Spinal cord (tissue), 10 donors: ENCODE results near the gene PHKA1. TPM values are rescaled to one million over a fixed set of nuclear protein-coding genes. Genes with fewer than 3 reads are reported as not detected.
"Not testable (repeated sequence)": the region's sequence is repeated elsewhere in the genome, so short reads cannot be mapped to it uniquely, and the experiment has no call there.

ENCODE experiments used
- DNase-seq, 6 donors: peaks; one replicate each; pipeline versions ENCODE4 v3.0.0 to v3.0.0-alpha.2; 2013 to 2015; ENCODE audit warnings: low spot score in 6 of 6, low read depth in 4 of 6
- H3K27ac ChIP-seq: one replicate; pipeline ENCODE4 v1.5.1; 2013; ENCODE audit warnings: low read depth, low read length, control low read depth
- H3K27me3 ChIP-seq: one replicate; pipeline ENCODE4 v1.6.1; 2013; ENCODE audit warnings: low read length; ENCODE audit not compliant: control insufficient read depth, insufficient read depth
- H3K36me3 ChIP-seq: one replicate; pipeline ENCODE4 v1.6.1; 2013; ENCODE audit warnings: low read length; ENCODE audit not compliant: control insufficient read depth, insufficient read depth
- H3K4me1 ChIP-seq: one replicate; pipeline ENCODE4 v1.6.1; 2013; ENCODE audit warnings: low read length; ENCODE audit not compliant: control insufficient read depth, insufficient read depth
- H3K4me3 ChIP-seq: one replicate; pipeline ENCODE4 v1.5.1; 2013; ENCODE audit warnings: low read depth, low read length, control low read depth
- H3K9me3 ChIP-seq: one replicate; pipeline ENCODE4 v1.6.1; 2013; ENCODE audit warnings: low read length; ENCODE audit not compliant: control insufficient read depth, insufficient read depth
- WGBS: methylation state at CpG from one replicate; pipeline ENCODE4 v1.1.5; 2013; ENCODE audit warnings: missing lambda C conversion rate; ENCODE audit not compliant: insufficient coverage; 5-methylcytosine and 5-hydroxymethylcytosine counted together
- polyA plus RNA-seq, 2 donors: library from polyadenylated mRNA; unstranded; fragments of 120-200 nt; gene quantifications; one replicate each; pipeline ENCODE4 v1.2.1, GENCODE V29; 2013; ENCODE audit not compliant: insufficient read length in 2 of 2
- small RNA-seq: library from RNA; depleted of rRNA; stranded (forward); fragments of <200 nt; gene quantifications from one replicate; pipeline ENCODE3, GENCODE V24; 2014; ENCODE audit warnings: low replicate concordance
- total RNA-seq, 2 donors: library from RNA; depleted of rRNA in 1 of 2; stranded (reverse); fragments of 120-200 nt in 1 of 2; fragments of >200 nt in 1 of 2; gene quantifications; one replicate each; pipeline versions ENCODE4 v1.2.3 to v1.2.4, GENCODE V29; 2013 to 2014
- donor health status: healthy.

Gene PHKA1
- total and polyA plus RNA-seq, 4 donors, result 6.1 to 9.3 (median 7.5) TPM

- Histone ChIP-seq H3K27me3 (no peaks in the 10 kb centered on the region), H3K36me3 (no peaks in the 10 kb centered on the region), H3K9me3 (no peaks in the 10 kb centered on the region), H3K4me1 (no peaks in the 10 kb centered on the region), H3K4me3 (no peak overlapping the region), H3K27ac (no peak overlapping the region)
- no peak for DNase-seq
- WGBS, result 44% methylated on average over 16 of the region's 16 CpGs
These were observed 159.5 kb downstream of the PHKA1 start for GRCh38 chrX:72554448-72555140.

DNA sequence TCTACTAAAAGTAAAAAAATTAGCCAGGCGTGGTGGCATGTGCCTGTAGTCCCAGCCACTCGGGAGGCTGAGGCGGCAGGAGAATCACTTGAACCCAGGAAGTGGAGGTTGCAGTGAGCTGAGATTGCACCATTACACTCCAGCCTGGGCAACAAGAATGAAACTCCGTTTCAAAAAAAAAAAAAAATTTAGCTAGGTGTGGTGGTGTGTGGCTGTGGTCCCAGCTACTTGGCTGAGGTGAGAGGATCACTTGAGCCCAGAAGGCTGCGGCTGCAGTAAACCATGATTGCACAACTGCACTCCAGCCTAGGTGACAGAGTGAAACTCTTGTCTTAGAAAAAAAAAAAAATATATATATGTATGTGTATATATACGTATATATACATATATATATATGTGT, 161.7 kb downstream of the PHKA1 start:
- not testable (repeated sequence) for H3K4me1 ChIP-seq, H3K27me3 ChIP-seq
- WGBS, result 60% methylated on average over 2 of the region's 6 CpGs

DNA sequence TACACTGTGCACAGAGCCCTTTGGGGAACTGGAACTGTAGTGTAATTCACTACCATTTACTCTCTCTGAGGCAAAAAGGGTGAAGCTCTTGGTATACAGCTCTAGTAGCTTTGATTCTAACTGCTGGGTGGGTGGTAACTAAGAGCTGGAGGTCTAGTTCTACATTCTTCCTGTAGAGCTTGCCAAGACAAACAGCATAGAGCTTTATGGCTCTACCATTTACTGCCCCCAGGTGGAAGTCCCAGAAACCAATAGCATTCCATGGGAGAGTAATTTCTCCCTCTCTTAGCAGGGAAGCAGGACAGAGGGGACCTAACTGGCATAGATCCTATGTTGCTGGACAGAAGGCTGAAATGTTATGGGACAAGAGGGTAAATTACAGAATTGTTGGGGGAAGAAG, 168.1 kb downstream of the PHKA1 start:
- no peak overlapping the region for H3K4me3 ChIP-seq
- H3K27ac ChIP-seq, result no peak overlapping the region
- no peaks in the 10 kb centered on the region for H3K4me1 ChIP-seq
- no peaks in the 10 kb centered on the region for H3K36me3 ChIP-seq
- no peak for DNase-seq
- H3K27me3 ChIP-seq, result no peaks in the 10 kb centered on the region
- H3K9me3 ChIP-seq, result no peaks in the 10 kb centered on the region

More for the DNA sequence above, 161.7 kb downstream of the PHKA1 start:
- H3K36me3 ChIP-seq, H3K4me3 ChIP-seq, DNase-seq, H3K27ac ChIP-seq, H3K9me3 ChIP-seq: not testable (repeated sequence)

GRCh38 chrX:72540318-72540717, 173.8 kb downstream of the PHKA1 start:
- H3K4me1 ChIP-seq, result no peaks in the 10 kb centered on the region

GRCh38 chrX:72539822-72540221, 174.3 kb downstream of the PHKA1 start:
- no peak overlapping the region for H3K27ac ChIP-seq
- no peaks in the 10 kb centered on the region for H3K4me1 ChIP-seq
- WGBS, result 74% methylated on average over 2 of the region's 2 CpGs
- H3K36me3 ChIP-seq, result no peaks in the 10 kb centered on the region
- no peaks in the 10 kb centered on the region for H3K9me3 ChIP-seq
- DNase-seq, result peak in 1 of 6 donors; percentile 13
- peaks cover 7% of the 10 kb centered on the region for H3K27me3 ChIP-seq
- H3K4me3 ChIP-seq, result no peak overlapping the region

More at GRCh38 chrX:72540318-72540717, 173.8 kb downstream of the PHKA1 start:
- no peaks in the 10 kb centered on the region for H3K9me3 ChIP-seq
- peaks cover 7% of the 10 kb centered on the region for H3K27me3 ChIP-seq
- WGBS, result no CpG with 5 or more reads among the region's 5 CpGs
- no peaks in the 10 kb centered on the region for H3K36me3 ChIP-seq
- DNase-seq, result peak in 4 of 6 donors; percentile 8 to 74 (median 30)
- H3K4me3 ChIP-seq, result no peak overlapping the region
- no peak overlapping the region for H3K27ac ChIP-seq

GRCh38 chrX:72536542-72536941, 177.6 kb downstream of the PHKA1 start:
- peaks cover 7% of the 10 kb centered on the region for H3K27me3 ChIP-seq
- H3K27ac ChIP-seq, result no peak overlapping the region
- peak in 3 of 6 donors; percentile 14 to 46 (median 22) for DNase-seq
- H3K4me1 ChIP-seq, result no peaks in the 10 kb centered on the region
- no peaks in the 10 kb centered on the region for H3K9me3 ChIP-seq
- no CpG with 5 or more reads among the region's 1 CpG for WGBS
- H3K36me3 ChIP-seq, result no peaks in the 10 kb centered on the region
- H3K4me3 ChIP-seq, result no peak overlapping the region

- 100% methylated on average over 2 of the region's 3 CpGs for WGBS
These were observed 181.7 kb downstream of the PHKA1 start for GRCh38 chrX:72532366-72532765.

More at GRCh38 chrX:72532366-72532765, 181.7 kb downstream of the PHKA1 start:
- H3K36me3 ChIP-seq, result no peaks in the 10 kb centered on the region
- no peak overlapping the region for H3K4me3 ChIP-seq
- H3K9me3 ChIP-seq, result no peaks in the 10 kb centered on the region
- H3K4me1 ChIP-seq, result no peaks in the 10 kb centered on the region
- no peak overlapping the region for H3K27ac ChIP-seq
- no peak for DNase-seq
- peaks cover 3% of the 10 kb centered on the region for H3K27me3 ChIP-seq

Small RNA genes lying within 50 kb of the gene (small RNA-seq; reads per million reads assigned to genes)
- gene BX295541.1, result not detected
- gene RF00012, result 0.06 reads per million
- not detected for gene RNU1-112P

Other genes with a start within 250 kb of the PHKA1 start
- 10 to 100 TPM; 34.2 to 37.0 TPM for gene HDAC8, start 141.5 kb downstream of the PHKA1 start, total RNA-seq
- gene HDAC8, start 141.5 kb downstream of the PHKA1 start, polyA plus RNA-seq, result 10 to 100 TPM; 30.6 to 35.7 TPM
- gene DMRTC1B, start 62.6 kb upstream of the PHKA1 start, total RNA-seq, result 1 to 10 TPM; 1.5 to 2.6 TPM
- gene DMRTC1B, start 62.6 kb upstream of the PHKA1 start, polyA plus RNA-seq, result 10 to 100 TPM; 13.7 to 15.3 TPM
- not detected for gene FAM236B, start 68.4 kb upstream of the PHKA1 start, total RNA-seq
- not detected for gene FAM236B, start 68.4 kb upstream of the PHKA1 start, polyA plus RNA-seq
- gene FAM236D, start 93.9 kb upstream of the PHKA1 start, total RNA-seq, result not detected
- not detected for gene FAM236D, start 93.9 kb upstream of the PHKA1 start, polyA plus RNA-seq
- gene FAM236C, start 198.3 kb upstream of the PHKA1 start, total RNA-seq, result not detected
- gene FAM236C, start 198.3 kb upstream of the PHKA1 start, polyA plus RNA-seq, result not detected
- not detected for gene FAM236A, start 223.9 kb upstream of the PHKA1 start, total RNA-seq
- 1 to 10 TPM; 1.8 TPM for gene FAM236A, start 223.9 kb upstream of the PHKA1 start, polyA plus RNA-seq
- under 1 TPM in 1 of 2 donors, not detected in 1; 0.55 TPM for gene DMRTC1, start 229.5 kb upstream of the PHKA1 start, total RNA-seq
- 1 to 10 TPM; 1.0 to 1.5 TPM for gene DMRTC1, start 229.5 kb upstream of the PHKA1 start, polyA plus RNA-seq